PC-9 (cell line): ENCODE measurements around the gene TNN.

Experiments
- CTCF ChIP-seq: fragments of 200-600 bp; sonication (generic); conservative IDR thresholded peaks from 2 replicates; pipeline ENCODE4 v1.6.1; 2017; ENCODE audit warnings: mixed run types, antibody characterized with exemption, mild to moderate bottlenecking, moderate library complexity
- EZH2 ChIP-seq: fragments of 200-600 bp; sonication (generic); IDR thresholded peaks from 2 replicates; pipeline ENCODE4 v1.8.0; 2017; ENCODE audit warnings: antibody characterized with exemption, low read depth

GRCh38 chr1:175167861-175168260, 100.2 kb downstream of the TNN start:
- TF ChIP-seq CTCF = no peak
- no peak for TF ChIP-seq EZH2
